ENCODE data around the gene HOXB8.

Gene HOXB8

DNA sequence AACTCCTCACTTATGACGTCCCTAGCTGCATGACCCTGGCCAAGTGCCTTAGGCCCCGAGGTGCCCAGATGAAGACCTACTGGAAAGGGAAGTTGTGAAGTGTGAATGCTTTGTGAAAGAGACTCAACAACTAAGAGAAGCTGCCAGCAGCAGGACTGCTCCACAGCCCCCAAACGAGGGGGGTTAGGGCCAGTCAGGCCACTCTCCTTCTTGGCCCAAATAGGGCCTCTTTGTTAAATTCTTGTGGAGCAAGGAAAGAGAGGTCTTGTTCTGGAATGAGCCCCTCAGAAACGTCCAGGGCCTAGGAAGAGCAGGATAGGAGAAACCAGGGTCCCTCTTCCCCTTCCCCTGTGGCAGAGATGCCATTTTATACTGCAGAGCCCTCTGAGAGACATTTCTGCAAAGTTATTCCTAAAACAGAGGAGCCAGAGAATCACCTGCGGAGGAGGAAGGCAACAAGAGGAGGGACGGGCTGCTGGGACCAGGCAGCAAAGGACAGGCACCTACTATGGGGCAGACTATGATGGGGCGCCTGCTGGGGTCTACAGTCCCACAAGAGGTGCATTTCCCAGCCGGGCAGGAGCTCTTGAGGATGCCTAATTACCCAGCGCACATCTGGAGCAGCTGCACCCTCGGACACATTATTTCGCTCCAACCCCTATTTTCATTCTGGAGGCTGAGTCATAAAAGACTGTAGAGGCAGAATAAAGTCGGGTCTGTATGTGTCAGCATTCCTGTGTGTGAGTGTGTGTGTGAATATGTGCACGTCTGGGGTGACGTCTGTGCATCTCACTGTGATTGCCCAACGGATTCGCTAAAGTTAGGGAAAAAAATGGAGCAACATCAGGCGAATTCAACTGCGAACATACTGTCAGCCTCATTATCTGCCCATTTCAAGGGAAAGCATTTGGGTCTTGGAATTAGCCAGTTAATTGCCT, 22.5 kb upstream of the HOXB8 start:
- DNase-seq = no peak

DNA sequence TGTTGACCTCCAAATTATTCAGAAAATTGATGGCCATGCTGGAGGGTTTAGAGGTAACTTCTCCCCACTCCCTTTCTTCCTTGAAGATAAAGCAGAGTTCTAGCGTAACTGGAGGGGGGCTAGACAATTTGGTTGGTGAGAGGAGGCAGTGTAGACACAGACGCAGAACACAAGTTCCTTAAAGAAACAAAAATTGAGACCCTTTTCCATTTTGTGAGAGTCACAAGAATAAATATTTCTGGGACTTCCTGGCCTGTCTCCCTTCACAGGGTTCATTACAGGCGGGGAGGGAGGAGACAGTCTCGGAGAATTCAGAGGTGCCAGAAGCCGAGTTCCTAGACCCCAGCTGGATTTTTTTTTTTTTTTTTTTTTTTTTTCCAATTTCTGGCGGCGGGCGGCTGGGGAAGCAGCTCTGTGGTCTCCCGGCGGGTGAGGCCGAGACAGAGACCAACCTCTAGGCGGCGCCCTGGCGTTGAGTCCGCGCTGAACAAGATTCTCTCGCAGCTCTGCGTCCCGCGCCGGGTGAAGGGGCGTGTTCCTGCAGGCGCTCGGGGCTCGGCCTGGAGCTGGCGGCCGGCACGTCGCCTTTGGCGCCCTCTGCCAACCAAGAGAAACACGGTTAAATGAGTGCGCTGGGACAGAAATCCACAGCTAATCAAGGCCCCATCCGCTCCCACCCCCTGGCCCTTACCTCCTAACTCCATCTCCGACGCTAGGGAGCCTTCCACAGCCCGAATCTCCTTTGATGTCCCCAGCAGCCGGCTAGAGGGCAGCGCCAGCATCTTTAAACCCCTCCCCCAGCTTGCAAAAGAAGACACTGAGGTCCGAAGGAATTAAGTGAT, 21.3 kb upstream of the HOXB8 start:
- DNase-seq = no peak

- no peak for DNase-seq
These were observed 19.6 kb upstream of the HOXB8 start for GRCh38 chr17:48634493-48635208.

DNA sequence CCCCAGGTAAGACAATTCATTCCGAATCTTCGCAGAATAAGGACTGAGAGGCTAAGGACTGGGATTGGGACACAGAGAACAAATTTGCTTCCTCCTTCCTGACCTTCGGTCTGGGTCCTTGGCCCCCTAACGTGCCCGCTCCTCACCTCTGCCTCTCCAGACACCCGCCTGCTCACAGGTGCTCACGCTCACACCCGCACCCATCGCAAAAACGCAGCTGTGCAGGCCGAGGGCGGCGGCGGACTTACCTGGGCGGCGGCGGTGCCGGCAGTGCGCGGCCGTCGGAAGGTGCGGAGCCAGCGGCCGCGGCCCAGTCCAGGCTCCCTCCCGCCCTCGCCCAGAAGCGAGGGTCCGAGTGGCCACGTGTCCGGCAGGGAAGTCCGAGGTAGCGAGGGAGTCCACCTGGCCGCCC, 18.2 kb upstream of the HOXB8 start:
- no peak for DNase-seq

DNA sequence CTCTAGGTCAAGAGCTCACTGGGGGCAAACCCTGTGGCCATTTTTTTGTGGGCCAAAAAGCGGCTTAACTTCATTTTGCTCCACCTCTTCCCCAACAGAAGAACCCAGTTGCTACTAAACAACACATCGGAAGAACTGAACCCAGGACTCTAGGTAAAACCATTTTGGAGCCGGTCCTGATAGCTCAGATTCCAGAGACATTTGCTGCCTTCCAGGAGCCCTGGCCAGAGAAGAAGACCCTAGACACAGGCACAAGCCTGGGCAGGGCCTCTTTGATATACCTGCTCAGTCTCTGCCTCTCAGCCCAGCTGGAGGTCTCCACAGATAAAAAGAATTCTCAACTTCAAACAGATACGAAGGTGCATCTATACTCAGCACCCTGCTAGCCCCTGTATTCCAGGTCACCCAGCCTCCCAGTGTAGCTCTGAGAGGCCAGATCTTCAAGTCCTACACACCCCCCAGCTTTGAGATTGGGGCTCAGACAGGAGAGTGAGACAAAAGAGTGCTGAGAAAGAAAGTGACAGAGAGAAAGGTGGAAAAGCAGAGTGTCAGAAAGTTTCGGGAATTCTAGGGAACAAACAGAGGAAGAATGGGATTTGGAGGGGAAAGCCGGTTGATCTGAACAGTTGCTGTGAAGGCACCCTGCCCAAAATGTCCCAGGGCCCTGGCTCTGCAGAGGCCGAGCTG, 17.6 kb upstream of the HOXB8 start:
- DNase-seq = no peak

DNA sequence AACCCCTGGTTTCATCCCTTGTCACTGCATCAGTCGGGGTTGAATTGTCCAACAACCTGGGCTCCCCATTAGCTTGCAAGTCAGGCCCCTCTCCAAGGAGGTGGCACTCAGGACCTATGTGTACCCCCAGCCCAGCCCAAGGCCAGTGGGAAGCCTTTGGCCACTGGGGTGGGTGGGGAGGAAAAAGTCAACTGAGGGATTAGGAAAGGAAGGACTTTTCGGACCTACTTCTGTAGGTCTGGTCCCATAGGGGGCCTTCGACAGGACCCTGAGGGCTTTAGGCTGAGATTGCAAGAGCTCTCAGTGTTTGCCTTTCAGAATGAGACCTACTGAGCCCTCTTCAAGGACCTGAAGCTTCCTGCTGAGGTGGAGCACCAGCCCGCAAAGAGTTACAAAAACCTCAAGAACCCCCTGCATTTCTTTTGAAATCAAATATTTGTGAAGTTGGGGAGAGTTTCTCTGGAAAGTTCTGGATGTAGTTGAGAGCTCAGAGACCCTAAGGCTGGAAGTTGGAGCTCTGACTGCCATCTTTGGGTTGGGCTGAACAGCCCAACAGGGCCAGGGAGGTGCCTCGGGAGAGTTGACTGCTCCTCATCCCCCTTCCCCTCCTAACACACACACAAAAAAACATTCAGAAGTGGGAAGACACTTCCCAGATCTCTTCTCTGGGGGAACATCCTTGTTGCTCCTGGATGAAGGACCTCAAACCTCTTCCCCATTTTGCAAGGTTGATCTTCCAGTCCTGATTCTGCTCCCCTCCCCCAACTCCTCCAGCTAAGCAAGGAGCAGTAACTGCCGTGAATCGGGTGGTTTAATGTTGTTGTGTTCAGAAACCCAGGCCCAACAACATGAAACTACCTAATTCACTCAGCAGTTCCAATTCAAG, 16.8 kb upstream of the HOXB8 start:
- DNase-seq = no peak

- no peak for DNase-seq
These were observed 16.0 kb upstream of the HOXB8 start for GRCh38 chr17:48630925-48631692.

GRCh38 chr17:48630009-48630924, 15.2 kb upstream of the HOXB8 start:
- no peak for DNase-seq

- DNase-seq = no peak
These were observed 14.3 kb upstream of the HOXB8 start for GRCh38 chr17:48629411-48629759.

DNA sequence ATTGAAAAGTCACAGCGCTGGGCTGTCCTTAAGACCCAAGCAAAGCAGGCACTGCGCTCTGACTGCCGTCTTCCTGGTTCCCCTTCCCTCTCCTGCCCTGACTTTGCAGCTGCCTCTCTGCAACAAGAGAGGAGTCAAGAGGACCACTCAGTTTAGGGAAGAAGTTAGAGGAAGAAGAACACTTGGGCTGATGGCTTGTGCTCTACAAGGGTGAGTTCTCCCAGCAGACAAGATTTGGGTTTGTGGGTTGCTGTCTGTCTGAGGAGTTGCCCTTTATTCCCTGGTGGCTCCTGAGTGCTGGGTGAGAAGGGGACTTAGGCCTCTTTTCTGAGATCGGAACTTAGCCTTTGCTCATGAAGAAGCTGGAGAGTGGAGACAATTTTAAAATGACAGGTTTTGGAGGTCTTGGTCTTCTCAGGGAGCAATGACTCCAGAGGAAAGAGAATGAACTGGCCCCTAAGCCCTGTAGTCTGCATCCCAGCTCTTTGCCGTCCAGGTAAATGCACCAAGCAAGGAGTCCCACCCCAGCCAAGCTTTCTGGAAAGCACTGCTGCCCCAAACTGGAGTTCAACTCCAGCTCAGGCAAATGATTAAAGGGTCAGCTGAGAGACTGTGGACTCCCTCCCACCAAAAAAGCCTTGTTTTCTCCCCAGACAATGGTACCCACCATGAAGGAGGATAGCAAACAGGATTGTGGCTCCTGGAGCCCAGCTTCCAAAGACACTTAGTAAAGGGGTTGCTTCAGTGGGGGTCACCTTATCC, 13.7 kb upstream of the HOXB8 start:
- no peak for DNase-seq

DNA sequence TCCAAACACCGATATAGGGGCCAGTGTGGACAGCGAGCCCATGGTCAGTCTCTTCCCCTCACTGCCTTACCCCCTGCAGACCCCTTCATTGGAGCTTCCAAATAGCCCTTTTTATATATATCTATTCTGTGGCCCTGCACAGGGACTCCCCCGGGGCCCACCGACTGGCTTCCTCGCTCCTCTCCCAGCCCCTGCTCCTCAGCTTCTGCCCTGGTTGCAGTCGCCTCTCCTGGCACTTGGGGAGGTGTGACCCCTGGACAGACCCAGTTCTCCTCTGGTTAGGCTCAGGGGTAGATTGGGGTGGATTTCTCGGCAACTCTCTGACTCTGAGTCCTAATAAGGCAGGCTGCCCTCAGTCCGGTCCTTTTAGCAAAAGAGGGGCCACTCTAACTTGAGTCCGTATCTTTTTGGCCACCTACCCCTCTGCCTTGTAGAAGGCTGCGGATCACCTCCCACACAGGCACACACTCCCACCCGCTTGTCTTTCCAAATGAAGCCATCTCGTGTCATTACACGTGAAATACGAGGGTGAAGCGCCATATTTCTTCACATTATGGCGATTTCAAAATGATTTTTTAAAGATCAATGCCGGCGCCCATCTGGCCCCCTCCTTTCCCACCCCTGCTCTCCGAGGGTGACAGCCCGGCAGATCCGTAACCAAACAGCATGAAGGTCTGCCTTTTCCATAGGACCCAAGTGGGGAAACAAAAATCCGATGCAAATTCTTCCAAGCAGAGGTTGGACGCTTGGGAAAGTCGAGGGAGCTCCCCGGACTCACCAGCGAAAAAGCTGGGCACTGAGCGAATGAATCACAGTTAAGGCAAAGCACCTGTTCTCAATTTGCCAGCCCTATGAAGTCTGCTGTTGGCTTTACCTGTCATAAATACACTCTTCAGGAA, 12.8 kb upstream of the HOXB8 start:
- no peak for DNase-seq

GRCh38 chr17:48627118-48627597, 12.1 kb upstream of the HOXB8 start:
- no peak for DNase-seq

GRCh38 chr17:48626245-48627117, 11.4 kb upstream of the HOXB8 start, which contains the start of gene HOXB9:
HOXB9 (minus strand) TSS chr17:48626358; CDS start chr17:48626269, 89 bp downstream.
- DNase-seq = no peak

DNA sequence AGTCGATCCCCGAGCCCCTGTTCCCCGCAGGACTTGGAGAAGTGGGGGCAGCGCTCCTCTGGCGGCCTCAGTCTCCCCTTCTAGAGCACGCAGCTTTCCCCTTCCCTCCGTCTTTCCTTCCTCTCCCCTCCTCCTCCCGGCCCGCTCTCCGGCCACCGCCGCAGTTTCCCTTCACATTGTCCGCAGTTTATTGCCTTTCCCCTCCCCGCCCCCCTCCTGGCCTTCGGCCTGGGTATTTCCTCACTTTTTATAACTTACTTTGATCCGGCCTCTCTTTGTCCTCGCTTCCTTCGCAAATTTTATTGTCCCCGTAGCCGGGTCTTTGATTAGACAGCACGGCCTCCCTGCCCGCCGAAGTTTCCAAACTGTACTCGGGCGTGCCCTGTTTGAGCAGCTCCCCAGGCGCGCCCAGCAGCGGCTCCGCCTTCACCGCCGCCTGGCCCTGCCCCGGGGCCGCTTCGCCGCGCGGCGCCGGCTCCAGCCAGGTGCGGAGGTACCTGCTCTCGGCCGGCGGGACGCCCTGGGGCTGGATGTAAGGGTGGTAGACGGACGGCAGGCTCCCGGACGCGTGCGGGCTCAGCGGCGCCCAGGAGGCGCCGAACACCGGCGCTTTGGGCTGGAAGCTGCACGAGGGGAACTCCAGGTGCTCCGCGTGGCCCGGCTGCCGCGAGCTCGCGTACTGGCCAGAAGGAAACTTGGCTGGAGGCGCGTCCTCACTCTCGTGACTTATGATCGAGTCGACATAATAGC, 10.6 kb upstream of the HOXB8 start:
- no peak for DNase-seq

All from DMS153 (cell line).